Natural killer cell (primary cell): ENCODE measurements around the gene MGLL. TPM values are rescaled to one million over a fixed set of nuclear protein-coding genes. Genes with fewer than 3 reads are reported as not detected.

Experiments used
- ATAC-seq, 3 donors: fragments of 150-1000 bp in 2 of 3; fragments of 200-7000 bp in 1 of 3; cut with Tn5 transposase; 1 replicate in 1 of 3; 2 replicates in 2 of 3; pipeline ENCODE4 v1.10.0; 2021; ENCODE audit warnings: mild to moderate bottlenecking in 2 of 3, moderate library complexity in 2 of 3
- DNase-seq, 2 donors: peaks; one replicate each; pipeline versions ENCODE4 v3.0.0 to v3.0.0-alpha.2; 2013 to 2021; ENCODE audit warnings: mixed read lengths in 1 of 2
- H3K27ac ChIP-seq: one replicate; pipeline ENCODE4 v1.5.1; 2013; ENCODE audit warnings: mild to moderate bottlenecking, low read length
- H3K27me3 ChIP-seq: one replicate; pipeline ENCODE4 v1.6.1; 2013; ENCODE audit warnings: low read length; ENCODE audit not compliant: control insufficient read depth, insufficient read depth
- H3K36me3 ChIP-seq: one replicate; pipeline ENCODE4 v1.6.1; 2013; ENCODE audit warnings: low read length; ENCODE audit not compliant: control insufficient read depth, insufficient read depth
- H3K4me1 ChIP-seq: one replicate; pipeline ENCODE4 v1.6.1; 2013; ENCODE audit warnings: low read length; ENCODE audit not compliant: control insufficient read depth, insufficient read depth
- H3K4me3 ChIP-seq: one replicate; pipeline ENCODE4 v1.5.1; 2013; ENCODE audit warnings: low read length
- H3K9me3 ChIP-seq: one replicate; pipeline ENCODE4 v1.6.1; 2013; ENCODE audit warnings: low read length; ENCODE audit not compliant: control insufficient read depth, insufficient read depth
- H3K27ac Mint-ChIP-seq, 2 donors: one replicate each; pipeline ENCODE4 v1.8.0; 2022; ENCODE audit warnings: mild to moderate bottlenecking in 2 of 2, mixed read lengths in 2 of 2, moderate library complexity in 1 of 2
- H3K27me3 Mint-ChIP-seq, 2 donors: one replicate each; pipeline ENCODE4 v1.8.0; 2022; ENCODE audit warnings: low read depth in 2 of 2, mixed read lengths in 2 of 2
- H3K36me3 Mint-ChIP-seq: one replicate; pipeline ENCODE4 v1.8.0; 2022; ENCODE audit warnings: mixed read lengths
- H3K4me1 Mint-ChIP-seq, 2 donors: one replicate each; pipeline ENCODE4 v1.8.0; 2022; ENCODE audit warnings: mixed read lengths in 2 of 2
- H3K4me3 Mint-ChIP-seq: one replicate; pipeline ENCODE4 v1.8.0; 2022; ENCODE audit warnings: mild to moderate bottlenecking, moderate library complexity, mixed read lengths
- H3K9me3 Mint-ChIP-seq, 2 donors: one replicate each; pipeline ENCODE4 v1.8.0; 2022; ENCODE audit warnings: mixed read lengths in 2 of 2
- CTCF ChIP-seq: fragments of 200-600 bp; IDR thresholded peaks from one replicate; pipeline ENCODE4 v1.8.0; 2022; ENCODE audit warnings: antibody characterized with exemption
- WGBS: methylation state at CpG from one replicate; pipeline ENCODE4 v1.1.7; 2013; ENCODE audit warnings: missing lambda C conversion rate; ENCODE audit not compliant: insufficient coverage; 5-methylcytosine and 5-hydroxymethylcytosine counted together
- intact Hi-C: fragments of 100-400 bp; cut with micrococcal nuclease; formaldehyde crosslinking; loops from one replicate; pipeline ENCODE4 v1.14.2; 2022
- total RNA-seq, 4 donors: library from RNA; stranded (reverse); fragments of 120-200 nt in 1 of 4; gene quantifications; one replicate each; pipeline versions ENCODE4 v1.2.3 to v1.2.4, GENCODE V29; 2013 to 2022

Gene MGLL
- total RNA-seq, 3 donors from 2014 or later (not counting 1 experiment from before 2014, with no cell fraction given): 2.7 to 4.6 (median 3.0) TPM

- peaks cover 0 to 14% of the 10 kb centered on the region in 2 donors for H3K27me3 Mint-ChIP-seq
- Histone ChIP-seq H3K4me1 (peaks cover 22% of the 10 kb centered on the region), H3K27ac (no peak overlapping the region), H3K4me3 (no peak overlapping the region), H3K27me3 (no peaks in the 10 kb centered on the region), H3K9me3 (no peaks in the 10 kb centered on the region), H3K36me3 (no peaks in the 10 kb centered on the region)
- no peaks in the 10 kb centered on the region for H3K9me3 Mint-ChIP-seq
- H3K27ac Mint-ChIP-seq: no peak overlapping the region
- intact Hi-C loops: no loop called here
- no peaks in the 10 kb centered on the region for H3K4me1 Mint-ChIP-seq
- DNase-seq: no peak
- no peak for ATAC-seq
- no peak overlapping the region for H3K4me3 Mint-ChIP-seq
- 76% methylated on average over 4 of the region's 6 CpGs for WGBS
- no peaks in the 10 kb centered on the region for H3K36me3 Mint-ChIP-seq
- no peak for TF ChIP-seq CTCF
Measured at GRCh38 chr3:127730666-127731295, 91.5 kb downstream of the MGLL start.

GRCh38 chr3:127730171-127730570 lies 92.1 kb downstream of the MGLL start:
- H3K4me1 ChIP-seq: peaks cover 19% of the 10 kb centered on the region
- H3K9me3 ChIP-seq: no peaks in the 10 kb centered on the region
- H3K4me1 Mint-ChIP-seq: no peaks in the 10 kb centered on the region
- no peak overlapping the region for H3K27ac Mint-ChIP-seq
- no peak for ATAC-seq
- 92% methylated on average over 8 of the region's 8 CpGs for WGBS
- H3K9me3 Mint-ChIP-seq: no peaks in the 10 kb centered on the region
- no peak overlapping the region for H3K4me3 ChIP-seq
- intact Hi-C loops: no loop called here
- H3K27me3 Mint-ChIP-seq: peaks cover 3 to 8% of the 10 kb centered on the region in 2 donors
- H3K4me3 Mint-ChIP-seq: no peak overlapping the region
- no peak for TF ChIP-seq CTCF
- H3K36me3 Mint-ChIP-seq: no peaks in the 10 kb centered on the region
- no peak for DNase-seq
- H3K36me3 ChIP-seq: no peaks in the 10 kb centered on the region
- no peak overlapping the region for H3K27ac ChIP-seq
- H3K27me3 ChIP-seq: no peaks in the 10 kb centered on the region

GRCh38 chr3:127729556-127730056 lies 92.7 kb downstream of the MGLL start:
- H3K36me3 Mint-ChIP-seq: no peaks in the 10 kb centered on the region
- H3K9me3 ChIP-seq: no peaks in the 10 kb centered on the region
- 70% methylated on average over 4 of the region's 4 CpGs for WGBS
- no peaks in the 10 kb centered on the region for H3K9me3 Mint-ChIP-seq
- no peaks in the 10 kb centered on the region for H3K4me1 Mint-ChIP-seq
- no peak overlapping the region for H3K4me3 Mint-ChIP-seq
- no peak overlapping the region for H3K4me3 ChIP-seq
- no peak overlapping the region for H3K27ac ChIP-seq
- H3K27me3 Mint-ChIP-seq: peaks cover 3 to 6% of the 10 kb centered on the region in 2 donors
- no peak overlapping the region for H3K27ac Mint-ChIP-seq
- ATAC-seq (peak in 1 of 3 donors; percentile 44), DNase-seq (no peak)
- no peaks in the 10 kb centered on the region for H3K36me3 ChIP-seq
- peaks cover 15% of the 10 kb centered on the region for H3K4me1 ChIP-seq
- H3K27me3 ChIP-seq: no peaks in the 10 kb centered on the region
- TF ChIP-seq CTCF: no peak
- intact Hi-C loops: no loop called here
